HG03457 (cell line): Measurements from ENCODE around the gene URI1.
"Not testable (repeated sequence)": the region's sequence is repeated elsewhere in the genome, so short reads cannot be mapped to it uniquely, and the experiment has no call there.

ENCODE experiments used
- ATAC-seq: cut with Tn5 transposase; IDR thresholded peaks from one replicate; pipeline ENCODE4 v1.9.1; 2021; ENCODE audit warnings: moderate number of reproducible peaks; ENCODE audit not compliant: unreplicated experiment

URI1 gene

DNA sequence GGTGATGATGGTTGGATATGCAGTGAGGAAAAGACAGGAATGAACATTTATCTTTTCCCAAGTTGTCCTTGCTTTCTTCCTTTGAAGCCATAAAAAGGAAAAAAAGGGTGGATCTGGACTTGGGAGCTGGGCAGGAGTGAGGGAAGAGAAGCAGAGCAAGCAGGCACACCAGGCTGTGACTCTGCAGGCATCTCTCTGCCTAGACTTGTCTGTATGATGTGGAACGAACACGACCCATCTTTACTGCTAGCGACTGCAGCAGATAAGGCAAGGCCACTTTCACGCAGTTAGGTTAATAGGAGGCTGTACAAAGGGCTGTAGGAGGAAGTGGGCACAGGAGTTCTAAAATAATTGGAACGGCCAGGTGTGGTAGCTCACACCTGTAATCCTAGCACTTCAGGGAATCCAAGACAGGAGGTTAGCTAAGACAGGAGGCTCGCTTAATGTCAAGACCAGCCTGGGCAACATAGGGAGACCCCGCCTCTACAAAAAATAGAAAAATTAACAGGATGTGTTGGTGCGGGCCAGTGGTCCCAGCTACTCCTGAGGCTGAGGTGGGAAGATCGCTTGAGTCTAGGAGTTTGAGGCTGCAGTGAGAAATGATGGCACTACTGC lies 961 bp upstream of the URI1 start:
- no peak for ATAC-seq

DNA sequence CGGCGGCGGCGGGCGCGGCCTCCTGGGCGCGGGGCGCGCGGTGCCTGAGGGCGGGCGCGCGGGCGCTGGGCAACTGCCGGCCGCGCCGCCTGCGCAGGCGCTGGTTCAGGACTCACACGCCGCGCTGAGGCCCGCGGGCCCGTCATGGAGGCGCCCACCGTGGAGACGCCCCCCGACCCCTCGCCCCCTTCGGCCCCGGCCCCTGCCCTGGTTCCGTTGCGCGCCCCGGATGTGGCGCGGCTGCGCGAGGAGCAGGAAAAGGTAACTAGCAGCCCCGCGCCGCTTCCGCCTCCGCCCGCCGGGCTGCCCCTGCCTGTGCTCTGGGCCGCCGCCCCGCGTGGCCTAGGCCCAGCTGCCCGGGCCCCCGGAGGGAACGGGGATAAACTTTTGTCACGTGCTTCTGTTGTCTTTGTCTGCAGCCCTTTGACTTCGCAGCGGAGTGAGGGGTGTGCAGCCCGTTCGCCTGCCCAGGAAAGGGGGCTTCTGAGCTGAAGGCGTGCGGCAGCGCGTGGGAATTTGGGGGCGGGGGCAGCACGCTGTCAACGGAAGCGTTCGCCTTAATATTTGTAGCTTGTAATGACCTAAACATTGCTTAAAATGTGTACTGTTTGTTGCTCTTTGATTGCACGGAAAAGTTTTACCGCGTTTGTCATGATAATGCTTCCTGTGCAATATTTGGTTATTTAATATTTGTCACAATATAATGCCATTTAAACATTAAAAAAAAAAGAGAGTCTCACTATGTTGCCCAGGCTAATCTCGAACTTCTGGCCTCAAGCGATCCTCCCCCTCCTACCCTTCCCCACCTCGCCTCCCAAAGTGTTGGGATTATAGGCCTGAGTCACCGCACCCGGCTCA lies 594 bp downstream of the URI1 start:
- peak; percentile 48 for ATAC-seq

DNA sequence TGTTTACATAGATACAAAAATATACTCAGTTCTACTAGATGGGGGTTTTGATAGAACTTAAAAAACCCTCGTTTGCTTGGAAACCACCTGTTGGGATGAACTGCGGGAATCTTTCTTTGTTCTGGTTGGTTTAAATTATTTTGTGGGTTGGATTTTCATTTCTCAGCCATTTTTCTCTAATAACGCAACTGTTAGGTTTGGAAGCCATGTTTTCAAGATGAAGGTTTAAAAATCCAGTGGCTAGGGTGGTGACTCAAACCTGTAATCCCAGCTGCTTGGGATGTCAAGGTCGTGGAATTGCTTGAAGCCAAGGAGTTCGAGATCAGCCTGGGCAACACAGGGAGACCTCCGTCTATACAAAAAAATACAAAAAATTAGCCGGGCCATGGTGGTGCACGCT lies 1.6 kb downstream of the URI1 start:
- ATAC-seq = no peak

DNA sequence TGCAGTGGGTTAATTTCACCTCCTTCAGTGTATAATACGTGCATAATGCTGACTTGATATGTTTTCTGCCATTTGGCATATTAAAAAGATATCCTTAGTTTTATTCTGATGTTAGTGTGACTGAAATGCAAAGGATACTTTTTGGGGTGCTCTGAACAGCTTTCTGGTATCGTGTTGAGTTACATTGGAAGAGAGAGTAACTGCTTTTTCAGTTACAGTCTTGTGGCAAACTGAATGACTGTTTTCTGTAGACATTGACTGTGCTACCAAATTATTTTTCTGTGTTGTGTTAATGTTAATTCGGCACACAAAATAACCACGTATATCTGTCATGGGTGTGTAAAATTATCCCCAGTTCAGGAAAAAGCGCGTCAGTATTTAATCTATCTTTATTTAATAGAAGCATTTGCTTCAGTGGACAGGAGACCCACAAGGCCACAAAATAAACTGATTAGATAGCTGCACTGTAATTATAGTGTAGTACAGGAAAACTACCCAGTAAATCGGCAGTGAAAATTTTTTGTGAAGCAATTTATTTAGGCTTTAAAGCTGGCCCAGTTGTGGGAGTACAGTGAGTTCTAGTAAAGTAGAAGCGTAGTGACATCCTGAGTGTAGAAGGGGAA lies 2.5 kb downstream of the URI1 start:
- no peak for ATAC-seq

DNA sequence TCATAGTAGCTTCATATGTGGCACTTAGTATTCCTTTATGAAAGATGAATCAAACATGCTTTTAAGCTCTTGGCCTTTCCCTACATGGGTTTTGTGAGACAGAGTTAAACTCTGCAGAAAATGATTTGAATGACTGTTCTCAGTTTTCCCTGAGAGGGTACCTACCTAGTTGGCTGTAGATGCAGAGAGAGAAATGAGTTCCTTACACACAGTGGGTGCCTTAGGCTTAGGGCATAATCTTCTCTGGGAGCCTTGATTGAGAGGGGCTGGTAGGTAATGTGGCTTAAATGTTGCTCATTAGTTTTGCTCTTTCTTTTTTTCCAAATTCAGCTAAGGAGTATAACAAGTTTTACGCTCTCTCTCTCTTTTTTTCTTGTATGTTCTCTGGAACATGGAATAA lies 3.0 kb downstream of the URI1 start:
- ATAC-seq = no peak

DNA sequence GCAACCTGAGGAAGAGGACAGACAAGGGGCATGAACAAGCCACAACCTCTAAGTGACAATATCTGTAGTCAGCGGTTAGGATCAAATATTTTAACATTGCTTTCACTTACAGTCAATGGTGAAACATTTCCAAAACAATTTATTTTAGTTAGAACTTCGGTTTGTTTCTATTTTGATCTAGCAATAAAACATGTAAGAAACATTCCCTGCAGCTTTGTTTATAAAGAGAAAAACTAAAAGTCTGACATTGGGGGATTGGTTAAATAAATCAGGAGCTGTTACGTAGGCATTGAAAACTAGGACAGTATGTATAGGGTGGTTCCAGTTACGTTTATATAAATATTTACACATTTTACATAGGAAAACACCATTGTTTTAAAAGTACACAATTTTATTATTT lies 3.4 kb downstream of the URI1 start:
- no peak for ATAC-seq

DNA sequence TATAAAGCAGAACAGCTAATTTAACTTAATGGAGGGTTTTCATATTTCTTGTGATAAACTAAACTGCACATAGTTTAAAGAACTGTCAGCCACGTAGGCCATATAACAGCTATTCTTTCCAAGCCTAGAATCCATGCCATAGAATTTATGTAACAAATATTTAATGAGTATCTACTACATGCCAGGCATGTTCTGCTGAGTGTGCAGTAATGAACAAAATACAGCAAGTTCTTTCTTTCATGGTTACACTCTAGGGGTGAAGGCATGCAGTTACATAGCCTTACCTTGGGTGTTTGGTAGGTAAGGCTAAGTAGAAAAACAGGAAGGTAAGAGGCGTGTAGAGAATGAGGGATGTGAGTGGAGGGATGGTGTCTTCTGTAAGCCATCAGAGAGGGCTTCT lies 4.6 kb downstream of the URI1 start:
- ATAC-seq = no peak

DNA sequence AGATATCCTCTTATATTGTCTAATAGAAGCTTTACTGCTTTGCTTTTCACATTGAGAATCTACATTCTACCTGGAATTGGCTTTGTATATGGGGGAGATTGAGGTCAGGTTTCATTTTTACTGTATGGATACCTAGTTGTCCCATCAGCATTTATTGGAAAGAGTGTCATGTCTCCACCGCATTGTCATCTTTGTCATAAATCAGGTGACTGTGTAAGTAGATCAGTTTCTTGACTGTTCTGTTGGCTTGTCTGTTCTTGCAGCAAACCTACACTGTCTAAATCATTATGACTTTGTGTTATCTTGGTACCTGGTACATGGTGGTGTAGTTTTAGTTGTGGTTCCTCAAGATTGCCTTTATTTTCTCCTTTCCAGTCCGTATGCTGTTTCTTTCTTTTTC lies 5.8 kb downstream of the URI1 start:
- ATAC-seq = no peak

DNA sequence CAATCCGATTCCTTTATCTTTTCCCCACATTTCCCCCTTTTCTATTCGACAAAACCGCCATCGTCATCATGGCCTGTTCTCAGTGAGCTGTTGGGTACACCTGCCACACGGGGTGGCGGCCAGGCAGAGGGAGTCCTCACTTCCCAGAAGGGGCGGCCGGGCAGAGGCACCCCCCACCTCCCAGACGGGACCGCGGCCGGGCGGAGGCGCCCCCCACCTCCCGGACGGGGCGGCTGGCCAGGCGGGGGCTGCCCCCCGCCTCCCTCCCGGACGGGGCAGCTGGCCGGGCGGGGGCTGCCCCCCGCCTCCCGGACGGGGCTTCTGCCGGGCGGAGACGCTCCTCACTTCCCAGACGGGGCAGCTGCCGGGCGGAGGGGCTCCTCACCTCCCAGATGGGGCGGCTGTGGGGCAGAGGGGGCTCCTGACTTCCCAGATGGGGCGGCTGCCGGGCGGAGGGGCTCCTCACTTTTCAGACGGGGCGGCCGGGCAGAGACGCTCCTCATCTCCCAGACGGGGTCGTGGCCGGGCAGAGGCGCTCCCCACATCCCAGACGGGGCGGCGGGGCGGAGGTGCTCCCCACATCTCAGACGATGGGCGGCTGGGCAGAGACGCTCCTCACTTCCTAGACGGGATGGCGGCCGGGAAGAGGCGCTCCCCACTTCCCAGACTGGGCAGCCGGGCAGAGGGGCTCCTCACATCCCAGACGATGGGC lies 6.9 kb downstream of the URI1 start:
- ATAC-seq = not testable (repeated sequence)

DNA sequence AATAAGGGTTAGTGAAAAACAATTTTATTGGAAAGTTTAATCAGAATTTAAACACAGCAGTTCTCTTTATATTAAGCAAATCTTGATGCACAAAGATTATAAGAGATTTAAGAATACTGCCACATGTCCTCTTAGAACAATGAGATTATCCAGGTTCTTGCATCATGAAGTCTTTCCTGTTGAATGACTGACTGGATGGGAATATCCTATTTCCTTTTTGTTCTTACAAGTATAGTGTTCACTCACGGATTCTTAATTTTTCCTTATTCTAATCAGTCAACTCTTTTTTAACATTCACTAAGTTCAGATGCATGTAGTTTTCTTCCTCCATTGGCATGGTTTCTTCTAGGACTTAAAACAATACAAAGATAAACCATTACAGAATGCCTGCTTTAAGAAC lies 10.1 kb downstream of the URI1 start:
- ATAC-seq = no peak

DNA sequence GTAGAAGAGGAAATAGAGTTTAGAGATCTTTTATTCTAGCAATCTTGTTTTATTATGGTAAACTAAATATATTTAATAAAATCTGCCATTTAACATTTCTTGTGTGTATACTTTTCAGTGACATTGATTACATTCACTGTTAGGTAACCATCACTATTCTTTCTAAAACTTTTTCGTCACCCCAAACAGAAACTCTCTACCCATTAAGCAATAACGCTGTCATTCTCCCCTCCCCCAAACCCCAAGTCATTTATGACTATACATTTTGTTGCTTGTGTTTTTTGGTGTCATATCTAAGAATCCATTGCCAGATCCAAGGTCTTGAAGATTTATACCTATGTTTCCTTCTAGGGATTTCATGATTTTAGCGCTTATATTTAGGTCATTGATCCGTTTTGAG lies 10.6 kb downstream of the URI1 start:
- no peak for ATAC-seq

DNA sequence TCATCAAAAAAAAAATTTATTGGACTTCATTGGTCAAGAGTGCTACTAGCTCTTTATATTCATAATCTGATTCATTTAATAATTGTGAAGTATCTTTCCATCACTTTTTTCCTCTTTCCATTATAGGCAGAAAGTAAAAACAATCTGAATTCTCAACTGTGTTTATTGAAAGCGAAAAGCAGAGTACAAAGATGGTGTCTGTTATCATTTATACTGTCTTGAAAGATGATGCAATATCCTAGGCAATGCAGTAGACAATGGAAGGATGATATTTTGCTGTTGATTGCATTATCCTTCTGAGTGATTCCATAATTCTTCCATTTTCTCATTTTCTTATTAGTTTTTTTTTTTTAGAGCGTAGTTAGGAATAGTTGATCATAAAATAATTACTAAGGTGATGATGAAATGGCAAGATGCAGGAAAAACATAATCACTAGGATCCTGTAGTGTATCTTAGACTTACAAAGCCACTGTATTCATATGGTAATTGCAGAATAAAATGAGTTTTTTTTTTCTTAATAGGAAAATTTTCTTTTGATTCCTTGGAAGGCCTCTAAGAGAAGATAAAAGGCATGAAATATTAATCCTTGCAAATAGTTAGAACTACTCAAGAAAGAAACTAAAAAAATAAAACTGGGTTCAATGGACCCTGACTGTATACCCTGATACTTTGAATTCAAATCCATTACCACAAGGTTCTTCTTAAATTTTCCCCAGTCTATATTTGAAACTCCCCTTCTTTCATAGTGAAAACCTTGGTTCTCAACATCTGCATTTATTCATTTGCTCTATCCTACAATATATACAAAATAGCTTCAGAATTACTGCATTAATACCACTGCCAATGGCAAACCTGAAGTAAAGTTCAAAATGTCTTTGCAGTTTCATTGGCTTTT lies 11.6 kb downstream of the URI1 start:
- no peak for ATAC-seq

DNA sequence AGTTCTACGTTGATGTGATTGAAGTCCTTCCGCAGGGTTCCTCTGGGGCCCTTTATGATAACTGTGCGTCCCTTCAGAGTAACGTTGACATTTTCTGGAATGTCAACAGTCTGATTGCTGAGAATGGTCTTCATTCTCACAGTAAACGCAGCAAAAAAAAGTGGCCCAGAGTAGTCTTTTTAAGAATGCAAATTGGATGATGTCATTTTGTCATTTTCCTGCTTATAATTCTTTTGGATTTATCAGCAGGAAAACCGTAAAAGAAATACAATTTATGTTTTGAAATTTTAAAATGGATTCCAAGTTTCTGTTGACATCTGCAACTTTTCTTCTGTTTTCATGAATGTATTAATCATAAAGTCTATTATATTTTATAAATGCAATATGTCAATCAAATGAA lies 14.8 kb downstream of the URI1 start:
- no peak for ATAC-seq

DNA sequence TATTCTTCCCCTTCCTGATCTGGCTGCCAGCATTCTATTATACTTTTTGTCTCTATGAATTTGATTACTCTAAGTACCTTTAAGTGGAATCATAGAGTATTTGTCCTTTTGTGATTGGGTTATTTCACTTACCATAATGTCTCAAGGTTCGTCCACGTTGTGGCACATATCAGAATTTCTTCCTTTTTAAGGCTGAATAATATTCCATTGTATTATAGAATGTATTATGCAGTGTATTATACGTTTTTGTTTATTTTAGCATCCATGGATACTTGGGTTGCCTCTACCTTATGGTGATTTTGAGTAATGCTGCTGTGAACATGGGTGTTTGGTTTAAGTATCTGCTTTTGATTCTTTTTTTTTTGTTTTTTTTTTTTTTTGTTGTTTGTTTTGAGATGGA lies 19.3 kb downstream of the URI1 start:
- ATAC-seq = no peak

DNA sequence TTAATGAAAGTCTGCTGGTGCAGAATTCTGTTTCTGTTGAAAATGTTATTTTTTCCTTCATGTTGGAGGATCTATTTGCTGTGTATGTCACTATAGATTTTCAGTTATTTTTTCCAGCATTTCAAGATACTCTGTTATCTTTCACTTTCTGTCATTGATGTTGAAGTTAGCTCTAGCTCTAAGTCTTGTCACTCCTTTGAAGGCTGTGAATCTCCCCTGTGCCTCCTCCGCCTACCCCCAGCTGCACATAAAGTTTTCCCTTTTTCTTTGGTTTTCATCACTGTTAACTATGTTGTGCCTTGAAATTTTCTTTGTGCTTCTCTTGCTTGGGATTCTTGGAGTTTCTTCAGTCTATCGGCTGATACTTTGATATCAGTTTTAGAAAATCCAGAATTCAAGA lies 20.8 kb downstream of the URI1 start:
- no peak for ATAC-seq

DNA sequence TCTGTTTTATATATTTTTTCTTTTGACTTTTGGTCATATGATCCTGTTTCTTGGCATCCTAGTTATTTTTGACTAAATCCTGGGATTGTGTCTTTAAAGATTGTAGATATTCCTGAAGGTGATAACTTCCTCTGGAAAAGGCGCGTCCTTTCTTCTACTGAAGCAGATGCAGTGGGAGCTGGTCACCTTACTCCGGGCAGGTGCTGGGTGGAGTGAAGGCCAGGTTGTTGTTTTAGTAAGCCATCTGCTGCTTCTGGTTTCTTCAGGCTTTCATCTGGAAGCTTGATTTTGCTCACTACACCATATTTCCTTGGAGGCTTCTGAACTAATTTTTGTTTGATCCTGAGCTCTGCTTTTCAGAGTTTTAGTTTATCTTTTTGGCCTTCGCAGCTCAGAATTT lies 21.5 kb downstream of the URI1 start:
- no peak for ATAC-seq

DNA sequence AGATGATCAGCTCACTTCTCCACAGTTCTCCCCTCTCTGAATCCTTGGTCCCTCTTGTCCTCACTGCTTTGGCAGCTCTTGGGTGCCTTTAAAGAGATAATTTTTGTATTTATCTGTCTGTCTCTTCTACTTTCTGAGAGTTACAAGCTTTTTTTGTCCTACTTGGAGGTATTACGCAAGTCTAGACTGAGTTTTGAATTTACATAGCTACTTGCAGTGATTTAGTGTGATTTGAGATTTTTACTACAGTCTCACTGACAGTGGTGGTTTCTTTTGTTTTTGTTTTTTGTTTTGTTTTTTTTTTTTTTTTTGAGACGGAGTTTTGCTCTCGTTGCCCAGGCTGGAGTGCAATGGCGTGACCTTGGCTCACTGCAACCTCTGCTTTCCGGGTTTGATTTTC lies 22.1 kb downstream of the URI1 start:
- ATAC-seq = no peak

DNA sequence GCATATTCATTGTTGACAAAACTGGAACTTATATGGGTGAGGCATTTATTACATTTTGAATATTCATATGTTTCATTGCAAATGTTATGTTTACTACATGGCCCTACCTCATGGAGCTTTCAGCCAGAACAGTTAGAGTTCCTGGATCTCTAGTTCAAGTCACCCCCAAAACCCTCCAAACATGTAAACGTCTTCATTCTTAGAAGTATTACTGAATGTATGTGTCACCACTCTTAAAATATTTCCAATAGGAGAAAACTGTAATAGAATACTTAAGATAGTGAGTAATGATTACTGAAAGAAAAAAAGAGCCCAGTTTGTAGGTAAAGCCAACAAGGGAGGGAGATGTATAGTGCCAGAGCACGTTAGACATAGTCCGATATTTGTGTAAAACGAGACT lies 23.5 kb downstream of the URI1 start:
- no peak for ATAC-seq

DNA sequence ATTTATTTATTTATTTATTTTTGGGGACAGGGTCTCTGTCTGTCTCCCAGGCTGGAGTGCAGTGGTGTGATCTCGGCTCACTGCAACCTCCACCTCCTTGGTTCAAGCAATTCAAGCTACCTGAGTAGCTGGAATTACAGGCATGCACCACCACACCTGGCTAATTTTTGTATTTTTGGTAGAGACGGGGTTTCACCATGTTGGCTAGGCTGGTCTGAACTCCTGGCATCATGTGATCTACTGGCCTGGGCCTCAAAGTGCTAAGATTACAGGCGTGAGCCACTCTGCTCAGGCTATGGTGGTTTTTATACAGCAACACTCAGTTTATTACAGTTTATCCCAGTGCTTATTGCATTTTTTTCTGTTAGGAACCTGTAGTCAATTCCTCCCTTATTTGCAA lies 24.1 kb downstream of the URI1 start:
- not testable (repeated sequence) for ATAC-seq

DNA sequence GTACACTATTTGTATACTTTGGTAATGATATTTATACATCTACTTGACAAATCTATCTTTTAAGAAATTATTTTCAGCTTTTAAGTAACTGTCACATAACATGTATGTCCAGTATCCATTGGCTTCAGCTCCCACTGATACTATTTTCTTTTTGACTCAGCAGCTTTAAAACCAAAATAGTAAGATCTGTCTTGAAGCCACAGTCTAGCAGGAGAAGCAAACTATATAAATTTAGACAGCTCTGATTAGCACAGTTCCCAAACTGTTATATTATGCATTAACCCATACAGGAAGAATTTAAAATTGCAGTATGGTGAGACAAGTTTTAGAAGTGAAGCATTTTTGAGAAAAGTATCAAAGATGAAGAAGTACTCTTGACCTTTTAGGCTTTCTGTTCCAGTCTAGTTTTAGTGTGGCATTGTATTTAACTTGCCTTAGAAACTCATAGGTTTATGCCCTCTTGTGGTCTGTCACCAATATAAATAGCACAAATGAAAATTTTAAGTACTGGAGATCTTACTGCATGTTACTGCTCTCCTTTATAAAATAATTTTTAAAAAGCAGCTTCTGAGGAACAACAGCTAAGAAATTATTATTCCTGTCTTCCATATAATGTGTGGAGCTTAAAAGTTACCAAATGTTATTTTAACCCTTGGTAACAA lies 24.7 kb downstream of the URI1 start:
- no peak for ATAC-seq
